ENCODE results near the gene GOLGA6L2.

Gene GOLGA6L2

GRCh38 chr15:23397779-23398178 lies 49.3 kb downstream of the GOLGA6L2 start:
- no peak overlapping the region for H3K4me3 ChIP-seq (ENCODE audit: low read length)
- DNase-seq (ENCODE audit: low read depth, low spot score), result no peak

- H3K4me3 ChIP-seq (ENCODE audit: low read length), result no peak overlapping the region
- no peak for DNase-seq (ENCODE audit: low read depth, low spot score)
Observed at GRCh38 chr15:23395832-23396231, 51.2 kb downstream of the GOLGA6L2 start.

GRCh38 chr15:23395030-23395692 lies 51.9 kb downstream of the GOLGA6L2 start:
- DNase-seq (ENCODE audit: low read depth, low spot score), result no peak
- no peak overlapping the region for H3K4me3 ChIP-seq (ENCODE audit: low read length)
